ENCODE data around the gene COPZ1. TPM values are rescaled to one million over a fixed set of nuclear protein-coding genes. Genes with fewer than 3 reads are reported as not detected.

The COPZ1 gene
- total and polyA plus RNA-seq, 9 of the 15 experiments (the other 6 are each of a cell fraction or from before 2014, with no cell fraction given), result 137 to 487 (median 233) TPM

DNA sequence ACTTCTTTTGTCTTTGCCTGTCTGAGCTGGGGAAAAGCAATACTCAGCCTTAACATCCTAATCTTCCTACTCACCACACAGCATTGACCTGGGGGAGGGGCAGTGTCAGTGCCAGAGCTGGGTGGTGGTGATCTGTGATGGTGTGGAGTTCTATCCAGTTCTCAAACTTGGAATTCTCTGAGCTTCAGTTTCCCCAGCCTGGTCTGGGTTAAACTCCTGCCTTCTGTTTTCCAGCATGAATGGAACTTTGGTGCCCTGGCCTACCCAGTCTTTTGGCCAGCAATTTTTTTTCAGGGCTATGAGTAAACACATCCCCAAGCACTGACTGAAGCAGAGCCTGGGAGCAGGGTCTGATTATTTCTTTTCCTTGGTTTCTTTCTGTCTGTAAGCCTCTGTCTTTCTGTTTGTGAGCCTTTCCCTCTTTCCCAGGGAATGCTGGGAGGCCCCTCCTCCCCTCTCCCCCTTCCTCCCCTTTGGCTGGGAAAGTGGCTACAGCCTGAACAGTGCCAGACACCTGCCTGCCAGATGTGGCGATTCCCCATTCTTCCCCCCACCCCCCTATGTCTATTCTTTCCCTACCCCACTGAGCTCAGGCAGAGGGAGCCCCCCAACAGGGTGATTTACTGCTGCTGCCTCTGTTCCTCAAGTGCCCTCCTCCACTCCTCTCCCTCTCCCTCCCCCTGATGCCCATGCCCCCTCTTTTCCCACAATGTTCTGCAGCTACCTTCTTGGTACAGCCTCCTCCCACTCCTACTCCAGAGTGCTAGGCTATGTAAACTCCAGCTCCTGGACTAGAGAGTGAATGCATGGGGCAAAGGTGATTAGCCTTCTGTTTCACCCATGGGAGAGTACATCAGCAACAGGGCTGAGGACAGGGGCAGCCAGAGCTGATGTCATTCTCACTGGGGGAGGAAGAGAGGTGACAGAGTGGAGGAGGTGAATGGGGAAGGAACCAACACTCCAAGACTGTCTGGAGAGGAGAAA, 28.3 kb downstream of the COPZ1 start (continued):
- TF ChIP-seq GATAD2A (IDR thresholded peaks at IDR 0.05) (0 out of 2 replicates have a peak, but pooled peaks have one; percentile 11), SMAD4 (CRISPR knock-in tag; conservative IDR thresholded peaks at IDR 0.05) (no peak), DPF2 (IDR thresholded peaks at IDR 0.05) (peak; percentile 18; the same call in 1 of the 2 replicates), SIX5 (IDR thresholded peaks at IDR 0.05; ENCODE audit: borderline replicate concordance in 1 of 2, insufficient read depth in 1 of 2, low read depth in 1 of 2, low read length in 2 of 2) (no peak), MIER1 (IDR thresholded peaks at IDR 0.05; ENCODE audit: low read depth) (no peak), CBFA2T3 (IDR thresholded peaks at IDR 0.05) (peak; percentile 39), HDAC8 (tag; IDR thresholded peaks at IDR 0.05) (no peak), DACH1 (IDR thresholded peaks at IDR 0.05; ENCODE audit: partially characterized antibody) (no peak), EGR1 (conservative IDR thresholded peaks at IDR 0.05) (peak; percentile 54; the same call in 1 of the 2 replicates), PTTG1 (tag; IDR thresholded peaks at IDR 0.05; ENCODE audit: low read depth) (no peak), CBFA2T2 (conservative IDR thresholded peaks at IDR 0.05) (0 out of 2 replicates have a peak, but pooled peaks have one; percentile 5)
- TF ChIP-seq, protein P1, sequence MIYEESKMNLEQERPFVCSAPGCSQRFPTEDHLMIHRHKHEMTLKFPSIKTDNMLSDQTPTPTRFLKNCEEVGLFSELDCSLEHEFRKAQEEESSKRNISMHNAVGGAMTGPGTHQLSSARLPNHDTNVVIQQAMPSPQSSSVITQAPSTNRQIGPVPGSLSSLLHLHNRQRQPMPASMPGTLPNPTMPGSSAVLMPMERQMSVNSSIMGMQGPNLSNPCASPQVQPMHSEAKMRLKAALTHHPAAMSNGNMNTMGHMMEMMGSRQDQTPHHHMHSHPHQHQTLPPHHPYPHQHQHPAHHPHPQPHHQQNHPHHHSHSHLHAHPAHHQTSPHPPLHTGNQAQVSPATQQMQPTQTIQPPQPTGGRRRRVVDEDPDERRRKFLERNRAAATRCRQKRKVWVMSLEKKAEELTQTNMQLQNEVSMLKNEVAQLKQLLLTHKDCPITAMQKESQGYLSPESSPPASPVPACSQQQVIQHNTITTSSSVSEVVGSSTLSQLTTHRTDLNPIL (CRISPR knock-in tag; IDR thresholded peaks at IDR 0.05), result no peak
- TF ChIP-seq, protein P2, sequence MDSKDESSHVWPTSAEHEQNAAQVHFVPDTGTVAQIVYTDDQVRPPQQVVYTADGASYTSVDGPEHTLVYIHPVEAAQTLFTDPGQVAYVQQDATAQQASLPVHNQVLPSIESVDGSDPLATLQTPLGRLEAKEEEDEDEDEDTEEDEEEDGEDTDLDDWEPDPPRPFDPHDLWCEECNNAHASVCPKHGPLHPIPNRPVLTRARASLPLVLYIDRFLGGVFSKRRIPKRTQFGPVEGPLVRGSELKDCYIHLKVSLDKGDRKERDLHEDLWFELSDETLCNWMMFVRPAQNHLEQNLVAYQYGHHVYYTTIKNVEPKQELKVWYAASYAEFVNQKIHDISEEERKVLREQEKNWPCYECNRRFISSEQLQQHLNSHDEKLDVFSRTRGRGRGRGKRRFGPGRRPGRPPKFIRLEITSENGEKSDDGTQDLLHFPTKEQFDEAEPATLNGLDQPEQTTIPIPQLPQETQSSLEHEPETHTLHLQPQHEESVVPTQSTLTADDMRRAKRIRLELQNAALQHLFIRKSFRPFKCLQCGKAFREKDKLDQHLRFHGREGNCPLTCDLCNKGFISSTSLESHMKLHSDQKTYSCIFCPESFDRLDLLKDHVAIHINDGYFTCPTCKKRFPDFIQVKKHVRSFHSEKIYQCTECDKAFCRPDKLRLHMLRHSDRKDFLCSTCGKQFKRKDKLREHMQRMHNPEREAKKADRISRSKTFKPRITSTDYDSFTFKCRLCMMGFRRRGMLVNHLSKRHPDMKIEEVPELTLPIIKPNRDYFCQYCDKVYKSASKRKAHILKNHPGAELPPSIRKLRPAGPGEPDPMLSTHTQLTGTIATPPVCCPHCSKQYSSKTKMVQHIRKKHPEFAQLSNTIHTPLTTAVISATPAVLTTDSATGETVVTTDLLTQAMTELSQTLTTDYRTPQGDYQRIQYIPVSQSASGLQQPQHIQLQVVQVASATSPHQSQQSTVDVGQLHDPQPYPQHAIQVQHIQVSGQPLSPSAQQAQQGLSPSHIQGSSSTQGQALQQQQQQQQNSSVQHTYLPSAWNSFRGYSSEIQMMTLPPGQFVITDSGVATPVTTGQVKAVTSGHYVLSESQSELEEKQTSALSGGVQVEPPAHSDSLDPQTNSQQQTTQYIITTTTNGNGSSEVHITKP (IDR thresholded peaks at IDR 0.05; ENCODE audit: partially characterized antibody), result peak; percentile 65
- TF ChIP-seq, protein P3, sequence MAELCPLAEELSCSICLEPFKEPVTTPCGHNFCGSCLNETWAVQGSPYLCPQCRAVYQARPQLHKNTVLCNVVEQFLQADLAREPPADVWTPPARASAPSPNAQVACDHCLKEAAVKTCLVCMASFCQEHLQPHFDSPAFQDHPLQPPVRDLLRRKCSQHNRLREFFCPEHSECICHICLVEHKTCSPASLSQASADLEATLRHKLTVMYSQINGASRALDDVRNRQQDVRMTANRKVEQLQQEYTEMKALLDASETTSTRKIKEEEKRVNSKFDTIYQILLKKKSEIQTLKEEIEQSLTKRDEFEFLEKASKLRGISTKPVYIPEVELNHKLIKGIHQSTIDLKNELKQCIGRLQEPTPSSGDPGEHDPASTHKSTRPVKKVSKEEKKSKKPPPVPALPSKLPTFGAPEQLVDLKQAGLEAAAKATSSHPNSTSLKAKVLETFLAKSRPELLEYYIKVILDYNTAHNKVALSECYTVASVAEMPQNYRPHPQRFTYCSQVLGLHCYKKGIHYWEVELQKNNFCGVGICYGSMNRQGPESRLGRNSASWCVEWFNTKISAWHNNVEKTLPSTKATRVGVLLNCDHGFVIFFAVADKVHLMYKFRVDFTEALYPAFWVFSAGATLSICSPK (IDR thresholded peaks at IDR 0.05; ENCODE audit: borderline replicate concordance), result no peak
- TF ChIP-seq, protein P4, sequence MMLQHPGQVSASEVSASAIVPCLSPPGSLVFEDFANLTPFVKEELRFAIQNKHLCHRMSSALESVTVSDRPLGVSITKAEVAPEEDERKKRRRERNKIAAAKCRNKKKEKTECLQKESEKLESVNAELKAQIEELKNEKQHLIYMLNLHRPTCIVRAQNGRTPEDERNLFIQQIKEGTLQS (IDR thresholded peaks at IDR 0.05), result peak; percentile 86
- TF ChIP-seq, protein P4 (CRISPR knock-in tag; conservative IDR thresholded peaks at IDR 0.05), result no peak
- TF ChIP-seq, protein P5, sequence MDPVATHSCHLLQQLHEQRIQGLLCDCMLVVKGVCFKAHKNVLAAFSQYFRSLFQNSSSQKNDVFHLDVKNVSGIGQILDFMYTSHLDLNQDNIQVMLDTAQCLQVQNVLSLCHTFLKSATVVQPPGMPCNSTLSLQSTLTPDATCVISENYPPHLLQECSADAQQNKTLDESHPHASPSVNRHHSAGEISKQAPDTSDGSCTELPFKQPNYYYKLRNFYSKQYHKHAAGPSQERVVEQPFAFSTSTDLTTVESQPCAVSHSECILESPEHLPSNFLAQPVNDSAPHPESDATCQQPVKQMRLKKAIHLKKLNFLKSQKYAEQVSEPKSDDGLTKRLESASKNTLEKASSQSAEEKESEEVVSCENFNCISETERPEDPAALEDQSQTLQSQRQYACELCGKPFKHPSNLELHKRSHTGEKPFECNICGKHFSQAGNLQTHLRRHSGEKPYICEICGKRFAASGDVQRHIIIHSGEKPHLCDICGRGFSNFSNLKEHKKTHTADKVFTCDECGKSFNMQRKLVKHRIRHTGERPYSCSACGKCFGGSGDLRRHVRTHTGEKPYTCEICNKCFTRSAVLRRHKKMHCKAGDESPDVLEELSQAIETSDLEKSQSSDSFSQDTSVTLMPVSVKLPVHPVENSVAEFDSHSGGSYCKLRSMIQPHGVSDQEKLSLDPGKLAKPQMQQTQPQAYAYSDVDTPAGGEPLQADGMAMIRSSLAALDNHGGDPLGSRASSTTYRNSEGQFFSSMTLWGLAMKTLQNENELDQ (CRISPR knock-in tag; IDR thresholded peaks at IDR 0.05; ENCODE audit: borderline replicate concordance), result no peak
